A549 treated with RU486 at 1 μM for 4 hours (cell line): ENCODE measurements around the gene OR7G2. TPM values are rescaled to one million over a fixed set of nuclear protein-coding genes. Genes with fewer than 3 reads are reported as not detected.

ENCODE experiments used
- total RNA-seq: library from RNA; stranded (reverse); fragments of 200-300 nt; extraction: Qiagen RNA extraction; gene quantifications from 5 replicates; pipeline ENCODE4 v1.2.3, GENCODE V29; 2022; ENCODE audit warnings: low read depth

The OR7G2 gene
- not detected in 5 replicates for total RNA-seq

DNA sequence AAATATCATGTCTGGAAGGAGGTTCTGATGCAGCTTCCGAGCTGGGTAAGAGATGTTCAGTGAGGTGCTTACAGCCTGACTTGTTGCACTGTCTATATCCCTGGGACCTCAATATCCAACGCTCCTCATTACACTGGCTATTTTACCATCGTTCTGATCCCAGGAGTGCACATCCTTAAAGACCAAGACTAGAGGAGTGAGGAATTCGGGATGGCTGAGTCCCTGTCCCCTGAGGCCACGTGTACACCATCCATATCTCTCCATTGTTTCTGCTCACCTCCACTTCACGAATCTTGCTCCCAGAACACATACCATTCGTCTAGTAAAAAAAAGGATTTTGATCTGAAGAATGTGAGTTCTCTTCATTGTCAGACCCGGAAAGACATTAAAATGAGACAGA lies at the start of gene OR7G2:
TSS of gene OR7G2 (minus strand) at position 101 of the 400 bp plus-strand sequence. CDS start 4,232 bp downstream, outside the sequence.

DNA sequence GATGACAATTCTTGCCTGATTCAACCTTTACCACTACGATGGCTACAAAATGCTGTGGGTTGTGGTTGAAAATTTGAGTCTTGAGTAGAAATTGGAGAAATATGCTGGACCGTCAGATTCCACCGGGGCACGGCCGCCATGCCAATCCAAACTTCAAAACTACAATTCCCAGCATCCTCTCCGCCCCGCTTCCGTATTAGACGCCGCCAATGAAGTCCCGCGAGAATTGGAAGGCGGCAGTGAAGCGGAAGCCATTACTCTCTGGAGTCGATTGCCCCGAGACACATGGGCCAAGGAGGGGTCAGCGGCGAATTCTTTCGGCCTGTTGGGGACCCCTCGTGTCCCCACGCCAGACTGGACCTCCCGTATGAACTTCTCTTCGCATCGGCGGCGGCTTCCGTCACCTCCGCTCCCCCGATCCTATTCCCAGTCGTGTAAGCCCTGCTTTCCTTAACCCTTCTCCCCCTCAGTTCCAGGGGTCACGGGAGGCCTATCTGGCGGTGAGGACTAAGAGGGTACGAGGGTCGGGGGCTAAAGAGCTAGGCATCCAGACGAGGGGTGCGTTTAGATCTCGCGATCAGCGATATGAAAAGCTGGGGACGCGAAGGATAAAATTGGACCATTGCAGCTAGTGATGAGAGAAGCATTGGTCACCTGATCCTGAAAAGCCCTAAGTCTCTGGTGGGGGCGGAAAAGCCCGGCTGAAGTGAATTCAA lies 33.0 kb upstream of the OR7G2 start, which contains the start of gene ZNF317:
TSS of gene ZNF317 (plus strand) at position 239 of the 716 bp plus-strand sequence. CDS start 15,620 bp downstream, outside the sequence.

DNA sequence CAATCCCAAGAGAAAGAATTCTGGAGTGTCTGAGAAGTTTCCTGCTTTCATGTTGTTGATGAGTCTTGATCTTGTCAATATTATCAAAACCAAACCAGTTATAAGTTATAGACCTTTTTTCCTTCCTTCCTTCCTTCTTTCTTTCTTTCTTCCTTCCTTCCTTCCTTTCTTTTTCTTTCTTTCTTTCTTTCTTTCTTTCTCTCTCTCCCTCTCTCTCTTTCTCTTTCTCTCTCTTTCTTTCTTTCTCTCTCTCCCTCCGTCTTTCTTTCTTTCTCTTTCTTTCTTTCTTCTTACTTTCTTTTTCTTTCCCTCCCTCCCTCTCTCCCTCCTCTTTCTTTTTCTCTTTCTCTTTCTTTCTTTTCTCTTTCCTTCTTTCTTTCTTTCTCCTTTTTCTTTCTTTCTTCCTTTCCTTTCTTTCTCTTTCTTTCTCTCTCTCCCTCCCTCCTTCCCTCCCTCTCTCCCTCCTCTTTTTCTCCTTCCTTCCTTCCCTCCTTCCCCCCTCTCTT lies 19.7 kb upstream of the OR7G2 start, which contains the start of gene OR7G3:
TSS of gene OR7G3 (minus strand) at position 51 of the 506 bp plus-strand sequence. CDS start at position 51, 0 bp downstream.

DNA sequence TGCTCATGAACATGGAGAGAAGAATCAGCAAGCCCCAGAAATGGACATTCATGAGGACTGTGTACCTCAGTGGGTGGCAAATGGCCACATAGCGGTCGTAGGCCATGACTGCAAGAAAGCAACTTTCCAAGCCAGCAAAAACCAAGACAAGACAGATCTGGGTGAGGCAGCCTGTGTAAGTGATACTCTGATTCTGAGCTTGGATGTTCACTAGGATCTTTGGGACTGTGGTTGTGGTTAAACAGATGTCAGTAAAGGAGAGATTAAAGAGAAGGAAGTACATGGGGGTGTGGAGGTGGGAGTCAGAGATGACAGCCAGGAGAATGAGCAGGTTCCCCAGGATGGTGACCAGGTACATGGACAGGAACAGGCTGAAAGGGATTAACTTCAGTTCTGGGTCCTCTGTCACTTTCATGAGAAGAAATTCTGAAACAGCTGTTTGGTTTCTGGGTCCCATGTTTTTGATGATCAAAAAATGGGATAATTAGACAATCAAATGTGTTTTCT lies 8.1 kb upstream of the OR7G2 start, which contains the start of gene OR7G1:
TSS of gene OR7G1 (minus strand) at position 457 of the 507 bp plus-strand sequence. CDS start at position 457, 0 bp downstream.

DNA sequence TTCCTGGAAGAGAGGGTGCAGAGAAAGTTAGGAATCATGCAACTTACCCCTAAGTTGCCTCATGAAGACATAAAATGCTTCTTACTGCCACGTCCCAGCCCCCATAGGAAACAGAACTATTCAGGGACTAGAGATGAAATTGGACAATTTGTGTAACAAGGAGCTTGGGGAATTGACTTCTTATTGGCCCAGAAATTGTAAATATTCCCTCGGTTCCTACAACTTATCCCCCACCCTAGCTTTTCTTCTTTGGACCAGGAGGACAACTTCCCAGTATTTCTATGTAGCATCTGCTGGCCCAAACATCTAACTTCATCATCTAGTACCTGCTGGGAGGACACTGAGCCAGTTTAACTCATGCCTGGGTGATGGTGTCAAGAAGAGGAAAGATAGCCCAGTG lies 20.5 kb downstream of the OR7G2 start, which contains the start of gene OR1M1:
TSS of gene OR1M1 (plus strand) at position 301 of the 400 bp plus-strand sequence. CDS start 6,184 bp downstream, outside the sequence.

Other genes with a start within 250 kb of the OR7G2 start
- gene MUC16, start 97.1 kb downstream of the OR7G2 start, total RNA-seq, result 0.02 to 0.06 TPM (median 0.03 TPM) in 4 of 5 replicates, not detected in the other
- gene OR1M1, start 20.4 kb downstream of the OR7G2 start, total RNA-seq, result not detected in 5 replicates
- gene OR7G1, start 8.3 kb upstream of the OR7G2 start, total RNA-seq, result not detected in 5 replicates
- gene OR7G3, start 19.5 kb upstream of the OR7G2 start, total RNA-seq, result not detected in 5 replicates
- 17.9 to 20.8 TPM (median 18.8 TPM) in 5 replicates for gene ZNF317, start 32.9 kb upstream of the OR7G2 start, total RNA-seq
- not detected in 5 replicates for gene OR7D2, start 71.5 kb upstream of the OR7G2 start, total RNA-seq
- gene OR7D4, start 112.1 kb upstream of the OR7G2 start, total RNA-seq, result not detected in 5 replicates
- not detected in 5 replicates for gene OR7E24, start 143.5 kb upstream of the OR7G2 start, total RNA-seq
- 0.63 to 1.7 TPM (median 0.87 TPM) in 5 replicates for gene ZNF699, start 202.4 kb upstream of the OR7G2 start, total RNA-seq
- gene ZNF559, start 216.7 kb upstream of the OR7G2 start, total RNA-seq, result 3.5 to 6.0 TPM (median 4.9 TPM) in 5 replicates